ENCODE measurements around the gene NEDD4L. TPM values are rescaled to one million over a fixed set of nuclear protein-coding genes. Genes with fewer than 3 reads are reported as not detected.

The NEDD4L gene
- total and polyA plus RNA-seq, 8 donors: 88.0 to 159 (median 95.2) TPM

DNA sequence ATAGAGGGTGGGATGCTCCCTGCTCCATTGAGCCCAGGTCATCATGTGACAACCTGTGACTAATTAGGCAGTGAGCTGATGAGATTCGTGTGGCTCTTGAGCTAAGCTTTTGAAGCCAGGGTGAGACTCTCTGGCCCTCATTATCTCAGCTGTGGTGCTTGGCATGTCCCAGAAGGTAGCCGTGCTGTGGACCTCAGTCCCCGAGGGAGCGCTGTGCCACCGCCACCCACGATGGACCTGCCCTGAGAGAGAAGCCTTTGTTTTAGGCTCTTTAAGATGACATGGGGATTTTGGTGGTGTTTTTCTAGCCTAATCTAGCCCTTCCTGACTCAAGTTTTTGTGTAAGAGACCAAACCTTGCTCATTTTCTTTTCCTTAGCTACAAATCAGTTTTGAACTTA lies 66.4 kb downstream of the NEDD4L start:
- H3K27ac ChIP-seq: no peak overlapping the region
- no peaks in the 10 kb centered on the region for H3K9me3 ChIP-seq
- DNase-seq (no peak), ATAC-seq (no peak)
- TF ChIP-seq, protein P1, sequence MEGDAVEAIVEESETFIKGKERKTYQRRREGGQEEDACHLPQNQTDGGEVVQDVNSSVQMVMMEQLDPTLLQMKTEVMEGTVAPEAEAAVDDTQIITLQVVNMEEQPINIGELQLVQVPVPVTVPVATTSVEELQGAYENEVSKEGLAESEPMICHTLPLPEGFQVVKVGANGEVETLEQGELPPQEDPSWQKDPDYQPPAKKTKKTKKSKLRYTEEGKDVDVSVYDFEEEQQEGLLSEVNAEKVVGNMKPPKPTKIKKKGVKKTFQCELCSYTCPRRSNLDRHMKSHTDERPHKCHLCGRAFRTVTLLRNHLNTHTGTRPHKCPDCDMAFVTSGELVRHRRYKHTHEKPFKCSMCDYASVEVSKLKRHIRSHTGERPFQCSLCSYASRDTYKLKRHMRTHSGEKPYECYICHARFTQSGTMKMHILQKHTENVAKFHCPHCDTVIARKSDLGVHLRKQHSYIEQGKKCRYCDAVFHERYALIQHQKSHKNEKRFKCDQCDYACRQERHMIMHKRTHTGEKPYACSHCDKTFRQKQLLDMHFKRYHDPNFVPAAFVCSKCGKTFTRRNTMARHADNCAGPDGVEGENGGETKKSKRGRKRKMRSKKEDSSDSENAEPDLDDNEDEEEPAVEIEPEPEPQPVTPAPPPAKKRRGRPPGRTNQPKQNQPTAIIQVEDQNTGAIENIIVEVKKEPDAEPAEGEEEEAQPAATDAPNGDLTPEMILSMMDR (IDR thresholded peaks at IDR 0.05): no peak
- H3K4me3 ChIP-seq: no peak overlapping the region
- H3K4me1 ChIP-seq: peaks cover 4 to 5% of the 10 kb centered on the region in 2 donors
- no peaks in the 10 kb centered on the region for H3K36me3 ChIP-seq
- H3K27me3 ChIP-seq: no peaks in the 10 kb centered on the region
- intact Hi-C loops (cut with DNase I): no loop called here

DNA sequence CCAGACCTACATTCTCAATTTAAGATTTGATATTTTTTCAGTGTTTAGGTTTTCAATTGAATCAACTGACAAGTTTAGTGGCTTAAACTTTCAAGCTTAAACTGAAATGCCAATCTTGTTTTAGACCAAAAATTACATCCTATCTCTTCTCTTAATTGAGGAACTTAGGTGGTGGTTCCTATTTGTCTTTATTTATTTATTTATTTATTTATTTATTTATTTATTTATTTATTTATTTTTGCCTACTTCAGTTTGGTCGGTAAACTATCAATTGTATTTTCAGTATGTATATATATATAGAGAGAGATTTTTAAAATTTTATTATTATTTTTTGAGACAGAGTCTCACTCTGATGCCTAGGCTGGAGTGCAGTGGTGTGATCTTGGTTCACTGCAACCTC lies 68.1 kb downstream of the NEDD4L start:
- Histone ChIP-seq H3K4me1 (peaks cover 2 to 9% of the 10 kb centered on the region in 2 donors), H3K36me3 (no peaks in the 10 kb centered on the region), H3K9me3 (no peaks in the 10 kb centered on the region), H3K27me3 (no peaks in the 10 kb centered on the region), H3K4me3 (no peak overlapping the region), H3K27ac (no peak overlapping the region)
- TF ChIP-seq, protein P1 (IDR thresholded peaks at IDR 0.05): no peak
- DNase-seq (no peak), ATAC-seq (no peak)
- intact Hi-C loops (cut with DNase I): no loop called here

DNA sequence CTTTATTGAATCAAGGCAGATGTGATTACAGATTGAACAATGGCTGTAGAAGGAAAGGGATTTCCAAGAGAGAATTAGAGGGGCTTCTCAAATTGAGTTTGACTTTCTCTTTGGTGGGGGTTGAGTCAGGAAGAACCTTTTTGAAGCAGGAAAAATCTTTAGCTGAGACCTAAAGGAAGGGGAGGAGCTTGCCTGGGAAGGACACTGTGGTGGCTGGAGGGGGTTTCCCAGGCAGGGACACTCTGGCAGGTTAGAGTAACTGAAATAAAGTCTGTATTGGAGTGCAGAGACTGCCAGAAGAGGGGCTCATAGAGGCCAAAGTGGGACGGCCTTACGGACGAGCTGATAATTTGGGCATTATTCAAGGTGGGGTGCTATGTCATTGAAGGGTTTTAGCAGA lies 69.3 kb downstream of the NEDD4L start:
- Histone ChIP-seq H3K27ac (no peak overlapping the region), H3K4me3 (no peak overlapping the region), H3K4me1 (peaks cover 7 to 18% of the 10 kb centered on the region in 2 donors), H3K9me3 (no peaks in the 10 kb centered on the region), H3K36me3 (no peaks in the 10 kb centered on the region), H3K27me3 (no peaks in the 10 kb centered on the region)
- ATAC-seq (no peak), DNase-seq (no peak)
- intact Hi-C loops (cut with DNase I): no loop called here
- TF ChIP-seq, protein P1 (IDR thresholded peaks at IDR 0.05): no peak

DNA sequence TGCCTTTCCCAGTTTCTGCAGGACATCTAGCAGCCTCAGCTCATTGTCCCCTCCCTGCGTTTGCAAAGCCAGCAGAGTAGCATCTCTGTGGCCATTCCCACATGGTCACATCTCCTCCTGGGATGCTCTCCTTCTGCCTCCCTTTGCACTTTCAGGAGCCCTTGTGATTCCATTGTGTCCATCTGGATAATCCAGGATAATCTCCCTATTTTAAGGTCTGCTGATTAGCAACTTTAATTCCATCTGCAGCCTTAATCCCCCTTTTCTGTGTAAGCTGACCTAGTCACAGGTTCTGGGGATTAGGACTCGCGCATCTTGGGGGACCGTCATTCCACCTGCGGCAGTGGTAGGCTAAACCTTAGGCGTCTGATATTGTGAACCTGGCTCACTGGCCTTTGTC lies 70.7 kb downstream of the NEDD4L start:
- ATAC-seq: no peak
- Histone ChIP-seq H3K9me3 (no peaks in the 10 kb centered on the region), H3K27me3 (no peaks in the 10 kb centered on the region), H3K27ac (no peak overlapping the region), H3K4me1 (peaks cover 7 to 25% of the 10 kb centered on the region in 2 donors), H3K36me3 (no peaks in the 10 kb centered on the region), H3K4me3 (no peak overlapping the region)
- DNase-seq: no peak
- TF ChIP-seq, protein P1 (IDR thresholded peaks at IDR 0.05): no peak
- intact Hi-C loops (cut with DNase I): no loop called here

DNA sequence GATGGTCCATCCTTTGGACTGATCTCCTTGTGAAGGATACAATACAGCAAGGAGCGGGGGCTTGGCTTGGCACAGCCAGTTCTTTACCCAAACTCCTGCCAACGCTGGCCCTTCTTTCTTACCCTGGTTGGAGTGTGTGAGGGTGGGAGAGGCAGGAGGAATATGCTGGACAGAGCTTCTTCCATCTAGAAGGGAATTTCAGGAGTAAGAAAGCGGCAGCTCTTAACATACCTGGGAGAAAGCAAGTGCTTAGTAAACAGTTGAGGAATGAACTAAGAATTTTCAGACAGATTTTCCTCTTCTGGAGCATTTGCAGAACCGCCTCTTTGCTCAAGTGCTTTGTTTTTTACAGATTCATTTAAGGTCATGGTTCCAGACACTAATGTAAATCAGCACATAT lies 72.8 kb downstream of the NEDD4L start:
- H3K27ac ChIP-seq: peak overlapping the region; percentile 57 to 83
- H3K27me3 ChIP-seq: no peaks in the 10 kb centered on the region
- ATAC-seq: peak; percentile 70
- TF ChIP-seq, protein P1 (IDR thresholded peaks at IDR 0.05): no peak
- no peaks in the 10 kb centered on the region for H3K9me3 ChIP-seq
- no peaks in the 10 kb centered on the region for H3K36me3 ChIP-seq
- intact Hi-C loops (cut with DNase I): no loop called here
- H3K4me3 ChIP-seq: no peak overlapping the region
- no peak for DNase-seq
- peaks cover 7 to 29% of the 10 kb centered on the region in 2 donors for H3K4me1 ChIP-seq

Measured in left lung (tissue), 10 donors.